ENCODE results near the gene NUCB1. TPM values are rescaled to one million over a fixed set of nuclear protein-coding genes. Genes with fewer than 3 reads are reported as not detected.

NUCB1 gene
- total and polyA plus RNA-seq, 9 of the 15 experiments (the other 6 are each of a cell fraction or from before 2014, with no cell fraction given), result 3.1 to 153 (median 71.7) TPM

DNA sequence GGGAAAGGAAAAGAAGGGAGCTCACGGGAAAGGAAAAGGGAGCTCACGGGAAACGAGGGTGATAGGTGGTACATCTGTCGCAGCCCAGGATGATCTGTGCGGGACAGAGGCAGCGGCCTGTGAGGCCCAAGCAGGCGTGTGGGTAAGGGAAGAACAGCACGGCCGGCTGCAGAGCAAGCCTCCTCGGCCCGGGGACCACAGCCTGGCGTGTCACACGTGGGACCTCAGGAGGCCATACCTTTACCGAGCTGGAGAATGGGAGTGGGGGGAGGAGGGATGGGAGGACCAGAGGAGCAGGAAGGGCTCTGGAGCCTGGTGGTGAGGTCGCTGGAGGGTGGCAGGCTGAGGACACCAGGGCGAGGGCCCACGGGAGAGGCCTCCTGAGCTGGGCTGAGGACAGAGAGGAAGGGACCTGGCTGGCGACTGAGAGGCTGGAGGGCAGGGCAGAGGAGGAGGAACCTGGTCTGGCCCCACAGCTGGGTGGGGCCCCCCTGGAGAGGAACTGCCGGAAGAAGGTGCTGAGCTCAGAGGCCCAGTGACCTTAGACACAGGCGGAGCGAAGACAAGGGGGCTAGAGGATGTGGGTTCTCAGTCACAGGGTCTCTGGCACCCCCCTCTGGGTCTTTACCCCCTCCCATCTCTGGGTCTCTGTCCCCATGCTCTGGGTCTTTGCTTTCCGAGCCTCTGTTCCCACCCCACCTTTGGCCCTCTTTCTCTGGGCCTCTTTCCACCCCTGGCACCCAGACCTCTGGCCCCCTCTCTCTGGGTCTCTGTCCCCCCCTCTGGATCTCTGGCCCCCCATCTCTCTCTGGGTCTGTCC is 62.1 kb downstream of the NUCB1 start (continued):
- TF ChIP-seq HDGF (IDR thresholded peaks at IDR 0.05) (peak; percentile 98), NFRKB (IDR thresholded peaks at IDR 0.05; ENCODE audit: low read depth) (peak; percentile 61), MTA1 (IDR thresholded peaks at IDR 0.05; ENCODE audit: borderline replicate concordance) (no peak; the same call in none of the 2 replicates), FOXA3 (CRISPR knock-in tag; conservative IDR thresholded peaks at IDR 0.05 in 1 of 2, IDR thresholded peaks at IDR 0.05 in 1 of 2) (no peak), CBX3 (IDR thresholded peaks at IDR 0.05; ENCODE audit: borderline replicate concordance in 1 of 2, low read length in 2 of 2) (no peak; a peak in 1 of 3 replicates), HMGXB4 (CRISPR knock-in tag; IDR thresholded peaks at IDR 0.05) (no peak; the same call in 1 of the 2 replicates), SIX5 (IDR thresholded peaks at IDR 0.05; ENCODE audit: borderline replicate concordance in 1 of 2, insufficient read depth in 1 of 2, low read depth in 1 of 2, low read length in 2 of 2) (no peak), NUFIP1 (IDR thresholded peaks at IDR 0.05; ENCODE audit: partially characterized antibody) (no peak), HIVEP1 (CRISPR knock-in tag; IDR thresholded peaks at IDR 0.05) (0 out of 2 replicates have a peak, but pooled peaks have one; percentile 5), ZNF589 (CRISPR knock-in tag; IDR thresholded peaks at IDR 0.05; ENCODE audit: low read depth) (no peak), TEAD2 (tag; IDR thresholded peaks at IDR 0.05) (no peak), TAF7 (tag; IDR thresholded peaks at IDR 0.05) (no peak; the same call in 1 of the 2 replicates), TOE1 (IDR thresholded peaks at IDR 0.05; ENCODE audit: borderline replicate concordance) (peak; percentile 67), TOE1 (CRISPR knock-in tag; IDR thresholded peaks at IDR 0.05; ENCODE audit: borderline replicate concordance, low read depth) (0 out of 2 replicates have a peak, but pooled peaks have one; percentile 64), PCBP1 (IDR thresholded peaks at IDR 0.05; ENCODE audit: low read depth, low read length, poor library complexity, severe bottlenecking) (peak; percentile 55), ZNF780A (CRISPR knock-in tag; IDR thresholded peaks at IDR 0.05) (no peak), TCFL5 (CRISPR knock-in tag; conservative IDR thresholded peaks at IDR 0.05) (no peak), RBM14 (IDR thresholded peaks at IDR 0.05; ENCODE audit: borderline replicate concordance, insufficient read depth, low read depth, low read length) (no peak), RBM22 (IDR thresholded peaks at IDR 0.05; ENCODE audit: low read depth, low read length, poor library complexity, severe bottlenecking) (no peak), ZNF384 (IDR thresholded peaks at IDR 0.05; ENCODE audit: low read depth, low read length) (peak; percentile 19; the same call in 1 of the 2 replicates)
- TF ChIP-seq, protein P1, sequence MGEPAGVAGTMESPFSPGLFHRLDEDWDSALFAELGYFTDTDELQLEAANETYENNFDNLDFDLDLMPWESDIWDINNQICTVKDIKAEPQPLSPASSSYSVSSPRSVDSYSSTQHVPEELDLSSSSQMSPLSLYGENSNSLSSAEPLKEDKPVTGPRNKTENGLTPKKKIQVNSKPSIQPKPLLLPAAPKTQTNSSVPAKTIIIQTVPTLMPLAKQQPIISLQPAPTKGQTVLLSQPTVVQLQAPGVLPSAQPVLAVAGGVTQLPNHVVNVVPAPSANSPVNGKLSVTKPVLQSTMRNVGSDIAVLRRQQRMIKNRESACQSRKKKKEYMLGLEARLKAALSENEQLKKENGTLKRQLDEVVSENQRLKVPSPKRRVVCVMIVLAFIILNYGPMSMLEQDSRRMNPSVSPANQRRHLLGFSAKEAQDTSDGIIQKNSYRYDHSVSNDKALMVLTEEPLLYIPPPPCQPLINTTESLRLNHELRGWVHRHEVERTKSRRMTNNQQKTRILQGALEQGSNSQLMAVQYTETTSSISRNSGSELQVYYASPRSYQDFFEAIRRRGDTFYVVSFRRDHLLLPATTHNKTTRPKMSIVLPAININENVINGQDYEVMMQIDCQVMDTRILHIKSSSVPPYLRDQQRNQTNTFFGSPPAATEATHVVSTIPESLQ (CRISPR knock-in tag; IDR thresholded peaks at IDR 0.05), result 0 out of 2 replicates have a peak, but pooled peaks have one; percentile 64
